HepG2 (cell line): Measurements from ENCODE around the gene TFAM. TPM values are rescaled to one million over a fixed set of nuclear protein-coding genes. Genes with fewer than 3 reads are reported as not detected.

Experiments
- ATM ChIP-seq: fragments of 450-650 bp; IDR thresholded peaks from 2 replicates; pipeline ENCODE4 v1.7.1; 2017; ENCODE audit warnings: mild to moderate bottlenecking, borderline replicate concordance
- GLI4 ChIP-seq: sonication (generic); formaldehyde crosslinking; IDR thresholded peaks from 2 replicates; pipeline ENCODE4 v1.5.1; 2020; ENCODE audit warnings: missing genetic modification reagents, mild to moderate bottlenecking, moderate library complexity, borderline replicate concordance
- HNRNPUL1 ChIP-seq: fragments of 200-400 bp; formaldehyde crosslinking; IDR thresholded peaks from 2 replicates; pipeline ENCODE4 v1.6.1; 2017; ENCODE audit warnings: low read depth, mild to moderate bottlenecking, low read length, moderate library complexity
- NFYB ChIP-seq: sonication (generic); formaldehyde crosslinking; IDR thresholded peaks from 2 replicates; pipeline ENCODE4 v1.4.0; 2020; ENCODE audit warnings: missing genetic modification reagents
- ONECUT2 ChIP-seq: sonication (generic); formaldehyde crosslinking; IDR thresholded peaks from 2 replicates; pipeline ENCODE4 v1.4.0; 2020; ENCODE audit warnings: missing genetic modification reagents
- ZNF3 ChIP-seq: IDR thresholded peaks from 2 replicates; pipeline ENCODE4 v1.7.0; 2017; ENCODE audit warnings: inconsistent platforms
- ZNF383 ChIP-seq: sonication (generic); formaldehyde crosslinking; IDR thresholded peaks from 2 replicates; pipeline ENCODE4 v1.4.0; 2020; ENCODE audit warnings: missing genetic modification reagents, mild to moderate bottlenecking, borderline replicate concordance
- ZNF567 ChIP-seq: sonication (generic); formaldehyde crosslinking; IDR thresholded peaks from 2 replicates; pipeline ENCODE4 v1.8.1; 2023; ENCODE audit warnings: mild to moderate bottlenecking, missing genetic modification reagents, borderline replicate concordance
- ZNF607 ChIP-seq: sonication (generic); formaldehyde crosslinking; IDR thresholded peaks from 2 replicates; pipeline ENCODE4 v1.5.1; 2020; ENCODE audit warnings: missing genetic modification reagents, mild to moderate bottlenecking, borderline replicate concordance
- ZNF670 ChIP-seq: sonication (generic); formaldehyde crosslinking; IDR thresholded peaks from 2 replicates; pipeline ENCODE4 v1.8.0; 2022; ENCODE audit warnings: mild to moderate bottlenecking, missing genetic modification reagents, borderline replicate concordance
- ZNF841 ChIP-seq: sonication (generic); formaldehyde crosslinking; IDR thresholded peaks from 2 replicates; pipeline ENCODE4 v1.8.1; 2023; ENCODE audit warnings: missing genetic modification reagents, borderline replicate concordance
- polyA plus RNA-seq, 8 experiments: library from polyadenylated mRNA; depleted of rRNA in 3 of 8; stranded (reverse) in 7 of 8; unstranded in 1 of 8; fragments of >200 nt; fragmentation: Illumina TruSeq in 4 of 8; extraction: Trizol in 4 of 8; gene quantifications; 2 replicates each; pipeline versions ENCODE4 v1.2.1 to v1.2.3, GENCODE V29; 2011 to 2016; ENCODE audit warnings: low read depth in 4 of 8, missing spikeins in 1 of 8, mixed read lengths in 1 of 8; ENCODE audit not compliant: insufficient read depth in 1 of 8
- total RNA-seq, 5 experiments: library from RNA; depleted of rRNA; stranded (reverse); fragments of >200 nt; fragmentation: Illumina TruSeq; extraction: Trizol; gene quantifications; 2 replicates each; pipeline ENCODE4 v1.2.3, GENCODE V29; 2016; ENCODE audit warnings: low read depth in 1 of 5
- TF ChIP-seq, protein P1 (sequence below): sonication (generic); formaldehyde crosslinking; IDR thresholded peaks from 2 replicates; pipeline ENCODE4 v1.5.0; 2020; ENCODE audit warnings: mild to moderate bottlenecking, missing genetic modification reagents
- TF ChIP-seq, protein P2 (sequence below): sonication (generic); formaldehyde crosslinking; IDR thresholded peaks from 2 replicates; pipeline ENCODE4 v1.4.0; 2020; ENCODE audit warnings: mild to moderate bottlenecking, missing genetic modification reagents
- TF ChIP-seq, protein P3 (sequence below): sonication (generic); formaldehyde crosslinking; IDR thresholded peaks from 2 replicates; pipeline ENCODE4 v1.5.0; 2020; ENCODE audit warnings: mild to moderate bottlenecking, missing genetic modification reagents
- TF ChIP-seq, protein P4 (sequence below): sonication (generic); formaldehyde crosslinking; IDR thresholded peaks from 2 replicates; pipeline ENCODE4 v1.4.0; 2020; ENCODE audit warnings: missing genetic modification reagents, mild to moderate bottlenecking, borderline replicate concordance
- TF ChIP-seq, protein P5 (sequence below): sonication (generic); formaldehyde crosslinking; IDR thresholded peaks from 2 replicates; pipeline ENCODE4 v1.5.1; 2020; ENCODE audit warnings: missing genetic modification reagents, mild to moderate bottlenecking, borderline replicate concordance
- TF ChIP-seq, protein P6 (sequence below): sonication (generic); formaldehyde crosslinking; IDR thresholded peaks from 2 replicates; pipeline ENCODE4 v1.9.0; 2022; ENCODE audit warnings: low read depth, missing genetic modification reagents

TFAM gene
- total and polyA plus RNA-seq, 2 of the 13 experiments (the other 11 are each of a cell fraction or from before 2014, with no cell fraction given): 18.4 to 125 TPM

DNA sequence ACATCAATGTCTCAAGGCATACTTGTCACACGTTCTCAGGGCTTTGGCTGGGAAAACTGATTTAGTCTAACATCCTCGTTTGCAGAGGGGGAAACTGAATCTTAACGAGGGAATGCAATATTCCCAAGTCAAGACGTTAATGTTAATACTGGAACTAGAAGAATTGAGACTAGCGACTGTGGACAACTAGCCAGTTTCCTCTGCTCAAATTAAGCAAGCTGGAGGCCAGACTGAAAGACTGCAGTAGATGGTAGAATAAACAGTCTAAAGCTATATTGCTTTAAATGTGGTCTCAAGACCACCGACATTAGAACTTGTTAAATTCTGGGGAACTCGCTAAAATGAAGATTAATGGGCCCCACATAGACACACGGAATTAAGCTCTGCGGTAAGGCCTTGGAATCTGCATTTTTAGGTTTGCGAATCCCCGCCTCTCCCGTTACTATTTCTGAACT, 639 bp upstream of the TFAM start (continued):
- TF ChIP-seq HNRNPUL1 (no peak), GLI4 (CRISPR knock-in tag) (no peak), ZNF607 (no peak), ATM (no peak), NFYB (CRISPR knock-in tag) (no peak), ZNF383 (no peak), ZNF567 (CRISPR knock-in tag) (no peak), ZNF3 (CRISPR knock-in tag) (no peak), ZNF841 (CRISPR knock-in tag) (no peak), ONECUT2 (CRISPR knock-in tag) (no peak), ZNF670 (CRISPR knock-in tag) (no peak)
- TF ChIP-seq, protein P1, sequence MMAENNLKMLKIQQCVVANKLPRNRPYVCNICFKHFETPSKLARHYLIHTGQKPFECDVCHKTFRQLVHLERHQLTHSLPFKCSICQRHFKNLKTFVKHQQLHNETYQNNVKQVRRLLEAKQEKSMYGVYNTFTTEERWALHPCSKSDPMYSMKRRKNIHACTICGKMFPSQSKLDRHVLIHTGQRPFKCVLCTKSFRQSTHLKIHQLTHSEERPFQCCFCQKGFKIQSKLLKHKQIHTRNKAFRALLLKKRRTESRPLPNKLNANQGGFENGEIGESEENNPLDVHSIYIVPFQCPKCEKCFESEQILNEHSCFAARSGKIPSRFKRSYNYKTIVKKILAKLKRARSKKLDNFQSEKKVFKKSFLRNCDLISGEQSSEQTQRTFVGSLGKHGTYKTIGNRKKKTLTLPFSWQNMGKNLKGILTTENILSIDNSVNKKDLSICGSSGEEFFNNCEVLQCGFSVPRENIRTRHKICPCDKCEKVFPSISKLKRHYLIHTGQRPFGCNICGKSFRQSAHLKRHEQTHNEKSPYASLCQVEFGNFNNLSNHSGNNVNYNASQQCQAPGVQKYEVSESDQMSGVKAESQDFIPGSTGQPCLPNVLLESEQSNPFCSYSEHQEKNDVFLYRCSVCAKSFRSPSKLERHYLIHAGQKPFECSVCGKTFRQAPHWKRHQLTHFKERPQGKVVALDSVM: no peak
- TF ChIP-seq, protein P2, sequence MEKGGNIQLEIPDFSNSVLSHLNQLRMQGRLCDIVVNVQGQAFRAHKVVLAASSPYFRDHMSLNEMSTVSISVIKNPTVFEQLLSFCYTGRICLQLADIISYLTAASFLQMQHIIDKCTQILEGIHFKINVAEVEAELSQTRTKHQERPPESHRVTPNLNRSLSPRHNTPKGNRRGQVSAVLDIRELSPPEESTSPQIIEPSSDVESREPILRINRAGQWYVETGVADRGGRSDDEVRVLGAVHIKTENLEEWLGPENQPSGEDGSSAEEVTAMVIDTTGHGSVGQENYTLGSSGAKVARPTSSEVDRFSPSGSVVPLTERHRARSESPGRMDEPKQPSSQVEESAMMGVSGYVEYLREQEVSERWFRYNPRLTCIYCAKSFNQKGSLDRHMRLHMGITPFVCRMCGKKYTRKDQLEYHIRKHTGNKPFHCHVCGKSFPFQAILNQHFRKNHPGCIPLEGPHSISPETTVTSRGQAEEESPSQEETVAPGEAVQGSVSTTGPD: no peak
- TF ChIP-seq, protein P3, sequence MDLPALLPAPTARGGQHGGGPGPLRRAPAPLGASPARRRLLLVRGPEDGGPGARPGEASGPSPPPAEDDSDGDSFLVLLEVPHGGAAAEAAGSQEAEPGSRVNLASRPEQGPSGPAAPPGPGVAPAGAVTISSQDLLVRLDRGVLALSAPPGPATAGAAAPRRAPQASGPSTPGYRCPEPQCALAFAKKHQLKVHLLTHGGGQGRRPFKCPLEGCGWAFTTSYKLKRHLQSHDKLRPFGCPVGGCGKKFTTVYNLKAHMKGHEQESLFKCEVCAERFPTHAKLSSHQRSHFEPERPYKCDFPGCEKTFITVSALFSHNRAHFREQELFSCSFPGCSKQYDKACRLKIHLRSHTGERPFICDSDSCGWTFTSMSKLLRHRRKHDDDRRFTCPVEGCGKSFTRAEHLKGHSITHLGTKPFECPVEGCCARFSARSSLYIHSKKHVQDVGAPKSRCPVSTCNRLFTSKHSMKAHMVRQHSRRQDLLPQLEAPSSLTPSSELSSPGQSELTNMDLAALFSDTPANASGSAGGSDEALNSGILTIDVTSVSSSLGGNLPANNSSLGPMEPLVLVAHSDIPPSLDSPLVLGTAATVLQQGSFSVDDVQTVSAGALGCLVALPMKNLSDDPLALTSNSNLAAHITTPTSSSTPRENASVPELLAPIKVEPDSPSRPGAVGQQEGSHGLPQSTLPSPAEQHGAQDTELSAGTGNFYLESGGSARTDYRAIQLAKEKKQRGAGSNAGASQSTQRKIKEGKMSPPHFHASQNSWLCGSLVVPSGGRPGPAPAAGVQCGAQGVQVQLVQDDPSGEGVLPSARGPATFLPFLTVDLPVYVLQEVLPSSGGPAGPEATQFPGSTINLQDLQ (CRISPR knock-in tag): no peak
- TF ChIP-seq, protein P4, sequence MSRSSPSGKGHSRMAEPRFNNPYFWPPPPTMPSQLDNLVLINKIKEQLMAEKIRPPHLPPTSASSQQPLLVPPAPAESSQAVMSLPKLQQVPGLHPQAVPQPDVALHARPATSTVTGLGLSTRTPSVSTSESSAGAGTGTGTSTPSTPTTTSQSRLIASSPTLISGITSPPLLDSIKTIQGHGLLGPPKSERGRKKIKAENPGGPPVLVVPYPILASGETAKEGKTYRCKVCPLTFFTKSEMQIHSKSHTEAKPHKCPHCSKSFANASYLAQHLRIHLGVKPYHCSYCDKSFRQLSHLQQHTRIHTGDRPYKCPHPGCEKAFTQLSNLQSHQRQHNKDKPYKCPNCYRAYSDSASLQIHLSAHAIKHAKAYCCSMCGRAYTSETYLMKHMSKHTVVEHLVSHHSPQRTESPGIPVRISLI (CRISPR knock-in tag): no peak
- TF ChIP-seq, protein P5, sequence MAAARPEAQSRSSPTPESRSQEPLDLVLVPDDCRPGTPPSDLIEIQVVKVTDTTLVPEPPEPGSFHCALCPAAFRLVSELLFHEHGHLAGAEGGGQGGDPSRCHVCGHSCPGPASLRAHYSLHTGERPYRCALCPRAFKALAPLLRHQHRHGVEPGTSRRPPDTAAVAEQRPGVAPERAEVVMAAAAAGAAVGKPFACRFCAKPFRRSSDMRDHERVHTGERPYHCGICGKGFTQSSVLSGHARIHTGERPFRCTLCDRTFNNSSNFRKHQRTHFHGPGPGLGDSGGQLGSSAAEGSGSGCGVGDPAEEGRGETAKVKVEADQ: no peak
- TF ChIP-seq, protein P6, sequence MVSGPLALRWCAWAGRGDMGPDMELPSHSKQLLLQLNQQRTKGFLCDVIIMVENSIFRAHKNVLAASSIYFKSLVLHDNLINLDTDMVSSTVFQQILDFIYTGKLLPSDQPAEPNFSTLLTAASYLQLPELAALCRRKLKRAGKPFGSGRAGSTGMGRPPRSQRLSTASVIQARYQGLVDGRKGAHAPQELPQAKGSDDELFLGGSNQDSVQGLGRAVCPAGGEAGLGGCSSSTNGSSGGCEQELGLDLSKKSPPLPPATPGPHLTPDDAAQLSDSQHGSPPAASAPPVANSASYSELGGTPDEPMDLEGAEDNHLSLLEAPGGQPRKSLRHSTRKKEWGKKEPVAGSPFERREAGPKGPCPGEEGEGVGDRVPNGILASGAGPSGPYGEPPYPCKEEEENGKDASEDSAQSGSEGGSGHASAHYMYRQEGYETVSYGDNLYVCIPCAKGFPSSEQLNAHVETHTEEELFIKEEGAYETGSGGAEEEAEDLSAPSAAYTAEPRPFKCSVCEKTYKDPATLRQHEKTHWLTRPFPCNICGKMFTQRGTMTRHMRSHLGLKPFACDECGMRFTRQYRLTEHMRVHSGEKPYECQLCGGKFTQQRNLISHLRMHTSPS (CRISPR knock-in tag): no peak
